Metanephros (tissue), 2 donors: ENCODE measurements around the gene BACH2. TPM values are rescaled to one million over a fixed set of nuclear protein-coding genes. Genes with fewer than 3 reads are reported as not detected.

ENCODE experiments used
- small RNA-seq: library from RNA; depleted of rRNA; stranded (forward); fragments of <200 nt; gene quantifications from one replicate; pipeline ENCODE3, GENCODE V24; 2014; ENCODE audit warnings: low replicate concordance
- total RNA-seq: library from RNA; depleted of rRNA; stranded (reverse); fragments of >200 nt; gene quantifications from one replicate; pipeline ENCODE4 v1.2.3, GENCODE V29; 2014

The BACH2 gene
- 15.6 TPM for total RNA-seq

DNA sequence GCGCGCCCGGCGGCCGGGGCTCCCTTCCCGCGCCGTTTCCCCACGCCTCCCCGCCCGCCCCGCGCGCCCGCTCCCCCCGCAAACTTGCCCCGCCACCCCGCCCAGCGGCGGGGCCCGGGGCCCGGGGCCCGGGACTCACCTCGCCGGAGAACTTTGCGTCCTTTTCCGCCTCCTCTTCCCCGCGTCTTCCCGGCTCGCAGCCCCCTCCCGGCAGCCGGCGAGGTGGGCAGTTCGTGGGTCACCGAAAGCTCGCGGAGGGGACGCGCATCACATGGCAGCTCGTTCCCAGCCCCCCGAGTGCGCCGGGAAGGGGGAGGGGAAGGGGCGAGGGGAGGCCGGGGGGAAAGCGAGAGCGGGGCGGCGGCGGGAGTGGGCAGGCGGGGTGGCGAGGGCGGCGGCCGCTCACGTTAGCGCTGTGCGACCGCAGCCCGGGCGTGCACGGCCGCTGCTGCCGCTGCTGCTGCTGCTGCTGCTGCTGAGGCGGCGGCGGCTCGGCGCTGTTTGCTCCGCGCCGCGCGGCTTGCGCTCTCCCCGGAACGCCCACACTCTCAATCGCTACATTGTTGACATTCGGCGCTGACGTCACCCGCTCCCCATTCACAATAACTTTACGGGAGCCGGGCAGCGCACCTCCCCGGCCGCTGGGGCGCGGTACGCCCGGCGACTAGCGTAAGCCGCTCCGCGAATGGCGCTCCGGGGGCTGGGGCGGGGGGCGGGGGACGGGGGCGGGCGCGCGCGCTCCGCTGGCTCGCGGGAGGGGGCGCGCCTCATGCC is at the start of gene BACH2:
Gene BACH2, minus strand, starts transcription at position 503 of the 774 bp plus-strand sequence. CDS start 287,999 bp downstream, outside the sequence.

DNA sequence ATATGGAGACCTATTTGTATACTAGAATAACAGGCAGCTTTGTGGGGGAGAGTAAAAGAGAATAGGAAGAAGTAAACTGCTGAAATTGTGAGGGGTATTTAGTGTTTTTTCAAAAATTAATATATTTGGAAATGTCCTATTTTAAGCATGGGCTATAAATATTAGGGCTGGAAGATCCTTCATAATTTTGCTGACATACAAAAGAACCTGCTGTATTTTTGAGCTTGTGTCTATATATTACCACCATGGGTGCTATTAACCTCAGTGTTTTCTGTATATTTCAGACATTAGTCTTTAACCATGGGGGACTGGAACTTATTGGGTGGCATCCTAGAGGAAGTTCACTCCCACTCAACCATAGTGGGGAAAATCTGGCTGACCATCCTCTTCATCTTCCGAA is 402.5 kb downstream of the BACH2 start, which contains the start of gene GJA10:
Gene GJA10, plus strand, starts transcription at position 301 of the 400 bp plus-strand sequence. Its CDS starts 0 bp downstream, at position 301.

Small RNA genes lying within 50 kb of the gene (small RNA-seq; reads per million reads assigned to genes)
- gene MIR4464 = not detected
- gene RF00019 = not detected
- not detected for gene RN7SKP110
